Stimulated activated CD8-positive, alpha-beta memory T cell treated with anti-CD3 and anti-CD28 coated beads, Interleukin-15, amount 100 ng/mL, for 1 hour (primary cell): ENCODE measurements around the gene GPD1.
A peak's percentile ranks its signal among the peaks of the same experiment; 100 is the strongest.

Experiments used
- DNase-seq: peaks from one replicate; pipeline ENCODE4 v3.0.0-alpha.2; 2020; ENCODE audit warnings: low read depth

The GPD1 gene

GRCh38 chr12:50101663-50102062 lies 2.1 kb upstream of the GPD1 start:
- no peak for DNase-seq

GRCh38 chr12:50102131-50102531 lies 1.7 kb upstream of the GPD1 start:
- no peak for DNase-seq

- no peak for DNase-seq
Observed at GRCh38 chr12:50102646-50103309, 1.0 kb upstream of the GPD1 start.

- DNase-seq, result no peak
Observed at GRCh38 chr12:50103351-50103750, 457 bp upstream of the GPD1 start.

GRCh38 chr12:50104417-50105366 lies 884 bp downstream of the GPD1 start:
- DNase-seq, result no peak

- DNase-seq, result no peak
Observed at GRCh38 chr12:50105913-50106450, 2.2 kb downstream of the GPD1 start.

GRCh38 chr12:50106907-50107306 lies 3.1 kb downstream of the GPD1 start:
- DNase-seq, result no peak

- DNase-seq, result no peak
Observed at GRCh38 chr12:50107416-50108268, 3.8 kb downstream of the GPD1 start.

- no peak for DNase-seq
Observed at GRCh38 chr12:50109319-50109718, 5.5 kb downstream of the GPD1 start.

GRCh38 chr12:50110127-50110761 lies 6.4 kb downstream of the GPD1 start:
- DNase-seq, result no peak

- DNase-seq, result no peak
Observed at GRCh38 chr12:50110762-50111351, 7.0 kb downstream of the GPD1 start.

- DNase-seq, result no peak
Observed at GRCh38 chr12:50111395-50111692, 7.5 kb downstream of the GPD1 start.

GRCh38 chr12:50111693-50112455 lies 8.1 kb downstream of the GPD1 start, which contains the start of gene COX14:
Gene COX14 (plus strand): TSS chr12:50112236. CDS start chr12:50120044, 7,808 bp downstream.
- peak; percentile 99 for DNase-seq

GRCh38 chr12:50112456-50113218 lies 8.8 kb downstream of the GPD1 start:
- no peak for DNase-seq

- no peak for DNase-seq
Observed at GRCh38 chr12:50117057-50117622, 13.3 kb downstream of the GPD1 start.

- no peak for DNase-seq
Observed at GRCh38 chr12:50119387-50119786, 15.6 kb downstream of the GPD1 start.

- DNase-seq, result no peak
Observed at GRCh38 chr12:50120521-50120920, 16.7 kb downstream of the GPD1 start.

- no peak for DNase-seq
Observed at GRCh38 chr12:50120953-50121352, 17.1 kb downstream of the GPD1 start.

- no peak for DNase-seq
Observed at GRCh38 chr12:50121641-50122040, 17.8 kb downstream of the GPD1 start.
